Fibroblast of villous mesenchyme (primary cell): ENCODE data around the gene NT5M. TPM values are rescaled to one million over a fixed set of nuclear protein-coding genes. Genes with fewer than 3 reads are reported as not detected.

ENCODE experiments used
- DNase-seq: peaks from one replicate; pipeline ENCODE4 v3.0.0-alpha.2; 2010; ENCODE audit warnings: low read depth
- H3K4me3 ChIP-seq: 2 replicates; pipeline ENCODE4 v1.5.1; 2011; ENCODE audit warnings: low read depth, mild to moderate bottlenecking, low read length
- total RNA-seq: library from RNA; depleted of rRNA; stranded (reverse); fragments of >200 nt; gene quantifications from 2 replicates; pipeline ENCODE4 v1.2.3, GENCODE V29; 2012
- TF ChIP-seq, protein P1 (sequence below): IDR thresholded peaks from 2 replicates; pipeline ENCODE4 v1.5.1; 2012; ENCODE audit warnings: low read depth, mild to moderate bottlenecking, low read length; ENCODE audit not compliant: insufficient read depth

NT5M gene
- total RNA-seq, 1 donor = 1.3 TPM

DNA sequence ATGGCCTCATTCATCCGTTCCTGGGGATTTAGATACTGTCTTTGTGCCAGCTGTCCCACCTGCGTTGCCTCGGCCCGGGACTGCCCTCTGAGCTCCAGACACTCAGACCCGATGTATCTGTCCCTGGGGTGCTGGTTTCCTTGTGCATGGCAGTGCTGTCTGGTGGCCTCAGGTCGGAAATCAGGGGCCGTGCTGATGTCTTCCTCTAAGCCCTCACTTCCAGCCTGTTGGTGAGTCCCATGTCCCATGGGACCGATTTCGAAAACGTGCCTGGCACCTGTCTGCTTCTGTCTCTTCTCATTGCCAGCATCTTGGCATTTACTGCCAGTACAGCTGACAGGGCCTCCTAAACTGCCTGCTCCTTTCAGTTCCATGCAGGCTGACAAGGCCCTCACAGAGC is 22.1 kb downstream of the NT5M start:
- H3K4me3 ChIP-seq = no peak overlapping the region
- no peak for DNase-seq
- TF ChIP-seq, protein P1, sequence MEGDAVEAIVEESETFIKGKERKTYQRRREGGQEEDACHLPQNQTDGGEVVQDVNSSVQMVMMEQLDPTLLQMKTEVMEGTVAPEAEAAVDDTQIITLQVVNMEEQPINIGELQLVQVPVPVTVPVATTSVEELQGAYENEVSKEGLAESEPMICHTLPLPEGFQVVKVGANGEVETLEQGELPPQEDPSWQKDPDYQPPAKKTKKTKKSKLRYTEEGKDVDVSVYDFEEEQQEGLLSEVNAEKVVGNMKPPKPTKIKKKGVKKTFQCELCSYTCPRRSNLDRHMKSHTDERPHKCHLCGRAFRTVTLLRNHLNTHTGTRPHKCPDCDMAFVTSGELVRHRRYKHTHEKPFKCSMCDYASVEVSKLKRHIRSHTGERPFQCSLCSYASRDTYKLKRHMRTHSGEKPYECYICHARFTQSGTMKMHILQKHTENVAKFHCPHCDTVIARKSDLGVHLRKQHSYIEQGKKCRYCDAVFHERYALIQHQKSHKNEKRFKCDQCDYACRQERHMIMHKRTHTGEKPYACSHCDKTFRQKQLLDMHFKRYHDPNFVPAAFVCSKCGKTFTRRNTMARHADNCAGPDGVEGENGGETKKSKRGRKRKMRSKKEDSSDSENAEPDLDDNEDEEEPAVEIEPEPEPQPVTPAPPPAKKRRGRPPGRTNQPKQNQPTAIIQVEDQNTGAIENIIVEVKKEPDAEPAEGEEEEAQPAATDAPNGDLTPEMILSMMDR = no peak

DNA sequence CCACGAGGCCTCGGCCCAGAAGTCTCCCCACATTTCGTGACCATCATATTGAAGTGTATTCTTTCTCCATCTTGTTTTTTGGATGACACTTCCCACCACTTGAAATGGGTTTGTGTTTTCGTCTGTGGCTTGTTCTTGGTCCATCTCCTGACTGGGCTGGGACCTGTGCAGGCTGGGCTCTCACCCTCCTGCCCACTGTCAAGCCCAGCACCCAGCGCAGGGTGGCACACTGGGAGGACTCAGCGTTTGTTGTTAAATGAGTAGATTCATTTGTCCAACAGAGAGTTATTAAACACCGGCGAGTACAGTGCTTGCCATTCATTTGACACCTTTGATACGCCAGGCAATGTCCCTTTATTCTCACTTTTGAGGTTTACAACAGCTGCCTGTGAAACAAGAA is 22.6 kb downstream of the NT5M start:
- TF ChIP-seq, protein P1 = no peak
- no peak overlapping the region for H3K4me3 ChIP-seq
- no peak for DNase-seq

DNA sequence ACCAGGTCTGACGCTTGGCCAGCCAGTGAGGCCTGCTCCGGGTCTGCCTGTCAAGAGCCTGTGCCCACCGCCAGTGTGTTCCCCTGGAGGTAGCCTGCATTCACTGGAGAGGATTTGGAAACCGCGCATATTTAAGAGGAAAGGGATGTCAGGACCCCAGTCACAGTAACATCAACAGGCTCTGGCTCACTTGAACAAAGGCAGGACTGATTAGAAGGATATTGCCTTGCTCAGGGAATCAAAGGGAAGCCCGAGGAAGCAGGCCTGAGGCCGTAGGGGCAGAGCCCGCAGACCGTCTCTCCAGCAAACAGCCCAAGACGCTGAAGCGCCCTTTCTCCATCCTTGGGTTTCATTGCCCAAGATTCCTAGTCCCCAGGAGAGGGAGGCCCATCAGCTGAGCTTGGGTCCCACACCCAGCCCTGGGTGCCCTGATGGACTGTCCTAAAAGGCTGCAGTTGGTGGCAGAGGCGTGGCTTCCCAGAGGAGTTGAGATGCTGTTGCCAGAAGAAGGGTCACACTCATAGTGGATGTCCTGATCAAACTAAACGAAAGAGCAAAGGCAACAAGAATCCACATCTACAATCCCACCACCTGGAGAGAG is 23.2 kb downstream of the NT5M start:
- DNase-seq = no peak
- no peak overlapping the region for H3K4me3 ChIP-seq
- TF ChIP-seq, protein P1 = no peak

DNA sequence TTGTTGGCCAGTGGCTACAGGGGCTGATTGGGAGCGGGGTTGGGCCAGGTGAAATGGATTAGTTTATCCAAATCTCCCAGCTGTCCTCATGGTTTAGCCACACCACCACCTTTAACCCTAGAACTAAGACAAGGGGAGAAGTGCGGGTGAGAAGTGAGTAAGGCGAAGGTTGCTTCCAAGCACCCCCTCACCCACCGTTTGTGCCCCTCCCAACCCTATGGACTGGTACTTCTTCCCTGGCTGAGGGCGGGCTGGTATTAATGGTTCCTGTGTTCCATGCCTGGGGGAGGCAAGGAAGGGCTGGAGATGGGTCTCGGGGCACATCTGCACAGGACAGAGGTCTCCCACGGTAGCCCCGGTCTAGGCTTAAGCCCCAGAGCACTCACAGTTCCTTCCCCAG is 25.1 kb downstream of the NT5M start:
- TF ChIP-seq, protein P1 = no peak
- no peak overlapping the region for H3K4me3 ChIP-seq
- DNase-seq = no peak

DNA sequence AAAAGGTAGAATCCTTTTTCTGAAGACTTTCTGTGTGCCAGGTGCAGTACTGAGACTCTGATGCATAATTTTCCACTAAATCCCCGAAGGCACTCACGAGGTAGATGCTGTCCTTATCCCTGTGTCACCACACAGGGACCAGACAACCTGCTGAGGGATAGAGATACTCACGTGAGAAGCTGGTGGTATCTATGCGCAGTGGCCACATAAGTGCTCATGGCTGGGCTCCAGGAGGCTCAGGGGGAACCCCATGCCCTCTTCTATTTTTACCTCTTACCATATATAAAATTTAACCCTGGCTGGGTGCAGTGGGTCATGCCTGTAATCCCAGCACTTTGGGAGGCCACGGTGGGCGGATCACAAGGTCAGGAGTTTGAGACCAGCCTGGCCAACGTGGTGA is 38.3 kb downstream of the NT5M start:
- no peak for DNase-seq
- no peak overlapping the region for H3K4me3 ChIP-seq
- TF ChIP-seq, protein P1 = no peak

DNA sequence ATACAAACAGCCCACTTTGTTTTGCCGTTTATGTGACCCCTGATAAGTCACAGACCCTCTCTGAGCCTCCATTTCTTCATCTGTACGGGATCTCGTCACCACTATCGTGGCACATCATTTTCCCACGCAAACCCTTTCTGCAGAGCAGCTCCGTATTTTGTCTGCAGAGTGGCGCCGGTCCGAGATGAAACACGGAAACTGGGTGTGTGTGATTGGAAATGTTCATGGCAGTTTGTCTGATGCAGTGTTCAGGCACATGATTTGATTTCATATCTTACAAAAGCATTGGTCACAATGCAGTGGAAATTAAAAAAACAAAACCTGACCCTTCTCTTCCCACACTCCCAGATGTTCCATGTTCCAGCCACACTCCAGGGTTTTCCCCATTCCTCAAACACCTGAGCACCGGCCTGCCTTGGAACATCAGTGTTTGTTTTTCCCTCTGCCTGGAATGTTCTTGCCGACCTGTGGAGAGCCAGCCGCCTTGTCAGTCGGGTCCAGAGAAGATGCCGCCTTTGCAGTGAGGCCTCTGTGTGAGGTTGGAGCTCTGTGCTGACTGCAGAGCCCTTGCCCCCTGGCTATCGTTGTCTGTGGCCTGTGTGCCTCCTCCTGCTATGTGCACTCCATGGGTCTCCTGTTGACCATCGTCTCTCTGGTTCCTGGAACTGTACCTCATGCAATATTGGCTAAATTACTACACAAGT is 39.2 kb downstream of the NT5M start:
- no peak for DNase-seq
- TF ChIP-seq, protein P1 = no peak
- no peak overlapping the region for H3K4me3 ChIP-seq
